IMR-90 (cell line): ENCODE measurements around the gene NPAS3. TPM values are rescaled to one million over a fixed set of nuclear protein-coding genes. Genes with fewer than 3 reads are reported as not detected.

Experiments
- ATAC-seq: fragments of 200-7000 bp; cut with Tn5 transposase; 2 replicates; pipeline ENCODE4 v1.9.1; 2020; ENCODE audit warnings: low read depth, mild to moderate bottlenecking, moderate library complexity
- BruUV-seq: library from RNA; stranded (reverse); fragments of 400-500 nt; replicated peaks from 2 replicates; lab custom pipeline; 2021; lab: Mats Ljungman, UMichigan
- CTCF ChIA-PET: fragments of 300-600 bp; formaldehyde crosslinking; extraction: SDS; loops from one replicate; lab custom pipeline; 2021; ENCODE audit warnings: antibody characterized with exemption; lab: Yijun Ruan, JAX
- POLR2A ChIA-PET: fragments of 300-600 bp; sonication (Branson Sonifier 250); formaldehyde crosslinking; loops from one replicate; lab custom pipeline; 2022; ENCODE audit warnings: antibody characterized with exemption; ENCODE audit not compliant: unreplicated experiment; lab: Charles Lee
- DNase-seq: peaks from one replicate; pipeline ENCODE4 v3.0.0; 2013
- H2AFZ ChIP-seq: replicated peaks from 2 replicates; pipeline ENCODE3; 2013; ENCODE audit warnings: low read length, mild to moderate bottlenecking; ENCODE audit not compliant: poor library complexity
- H2AK5ac ChIP-seq: 2 replicates; pipeline ENCODE4 v1.6.1; 2013; ENCODE audit warnings: low read depth, low read length, inconsistent platforms
- H2AK9ac ChIP-seq: replicated peaks from 2 replicates; pipeline ENCODE3; 2013; ENCODE audit warnings: mild to moderate bottlenecking, low read depth, low read length, moderate library complexity; ENCODE audit not compliant: poor library complexity
- H2BK120ac ChIP-seq: 2 replicates; pipeline ENCODE4 v1.6.1; 2013; ENCODE audit warnings: low read depth, low read length, inconsistent platforms
- H2BK15ac ChIP-seq: 3 replicates; pipeline ENCODE4 v1.6.1; 2013; ENCODE audit warnings: low read depth, low read length, inconsistent platforms
- H2BK20ac ChIP-seq: 2 replicates; pipeline ENCODE4 v1.6.1; 2013; ENCODE audit warnings: low read depth, mild to moderate bottlenecking, inconsistent platforms, low read length, moderate library complexity
- H2BK5ac ChIP-seq: 2 replicates; pipeline ENCODE4 v1.6.1; 2013; ENCODE audit warnings: mild to moderate bottlenecking, low read depth, low read length, inconsistent platforms; ENCODE audit not compliant: poor library complexity, severe bottlenecking
- H3K14ac ChIP-seq: replicated peaks from 2 replicates; pipeline ENCODE4 v1.6.1; 2013; ENCODE audit warnings: low read depth, low read length, inconsistent platforms
- H3K18ac ChIP-seq: 2 replicates; pipeline ENCODE4 v1.6.1; 2013; ENCODE audit warnings: low read depth, low read length, control low read depth
- H3K23ac ChIP-seq: 2 replicates; pipeline ENCODE4 v1.6.1; 2013; ENCODE audit warnings: low read depth, low read length, inconsistent platforms
- H3K27ac ChIP-seq: 2 replicates; pipeline ENCODE4 v1.5.1; 2013; ENCODE audit warnings: mild to moderate bottlenecking, control low read depth, low read length; ENCODE audit not compliant: insufficient read depth
- H3K27me3 ChIP-seq: 2 replicates; pipeline ENCODE4 v1.6.1; 2013; ENCODE audit warnings: low read length; ENCODE audit not compliant: control insufficient read depth, insufficient read depth
- H3K36me3 ChIP-seq: 2 replicates; pipeline ENCODE4 v1.6.1; 2013; ENCODE audit warnings: low read length, mixed read lengths; ENCODE audit not compliant: control insufficient read depth, insufficient read depth
- H3K4ac ChIP-seq: 2 replicates; pipeline ENCODE4 v1.6.1; 2013; ENCODE audit warnings: low read depth, low read length, inconsistent platforms
- H3K4me1 ChIP-seq: 2 replicates; pipeline ENCODE4 v1.6.1; 2013; ENCODE audit warnings: low read length, mixed read lengths; ENCODE audit not compliant: control insufficient read depth, insufficient read depth
- H3K4me2 ChIP-seq: 2 replicates; pipeline ENCODE4 v1.6.1; 2013; ENCODE audit warnings: low read depth, mild to moderate bottlenecking, control low read depth, low read length, moderate library complexity
- H3K4me3 ChIP-seq: 2 replicates; pipeline ENCODE4 v1.5.1; 2013; ENCODE audit warnings: low read depth, mild to moderate bottlenecking, control low read depth, low read length, moderate library complexity; ENCODE audit not compliant: insufficient read depth
- H3K56ac ChIP-seq: 2 replicates; pipeline ENCODE4 v1.6.1; 2013; ENCODE audit warnings: low read length, inconsistent platforms; ENCODE audit not compliant: insufficient read depth; ENCODE audit errors: extremely low read depth
- H3K79me1 ChIP-seq, 2 experiments: 2 replicates each; pipeline ENCODE4 v1.6.1; 2013; ENCODE audit warnings: low read length in 2 of 2, inconsistent platforms in 1 of 2, low read depth in 1 of 2
- H3K9ac ChIP-seq: 2 replicates; pipeline ENCODE4 v1.6.1; 2013; ENCODE audit warnings: low read depth, low read length, control low read depth
- H3K9me1 ChIP-seq: 2 replicates; pipeline ENCODE4 v1.6.1; 2013; ENCODE audit warnings: low read length, inconsistent platforms; ENCODE audit not compliant: insufficient read depth
- H3K9me3 ChIP-seq: 2 replicates; pipeline ENCODE4 v1.6.1; 2013; ENCODE audit warnings: low read length; ENCODE audit not compliant: control insufficient read depth, insufficient read depth
- H4K20me1 ChIP-seq: 2 replicates; pipeline ENCODE4 v1.6.1; 2013; ENCODE audit warnings: low read length, inconsistent platforms; ENCODE audit not compliant: insufficient read depth
- H4K5ac ChIP-seq: 2 replicates; pipeline ENCODE4 v1.6.1; 2013; ENCODE audit warnings: mild to moderate bottlenecking, low read depth, low read length, control low read depth
- H4K8ac ChIP-seq, 2 experiments: 2 replicates each; pipeline ENCODE4 v1.6.1; 2013; ENCODE audit warnings: low read depth in 2 of 2, low read length in 2 of 2, control low read depth in 1 of 2, inconsistent platforms in 1 of 2
- H4K91ac ChIP-seq: 2 replicates; pipeline ENCODE4 v1.6.1; 2013; ENCODE audit warnings: low read depth, low read length, inconsistent platforms; ENCODE audit not compliant: insufficient read depth
- BHLHE40 ChIP-seq: fragments of 150-350 bp; IDR thresholded peaks from 2 replicates; pipeline ENCODE4 v1.6.1; 2016; ENCODE audit warnings: mild to moderate bottlenecking, low read depth, low read length
- CEBPB ChIP-seq: IDR thresholded peaks from 2 replicates; pipeline ENCODE4 v1.6.1; 2012; ENCODE audit warnings: low read depth, low read length, improper control_type of control experiment
- CHD1 ChIP-seq: IDR thresholded peaks from 2 replicates; pipeline ENCODE4 v1.6.1; 2012; ENCODE audit warnings: low read depth, low read length, improper control_type of control experiment
- CTCF ChIP-seq: conservative IDR thresholded peaks from 2 replicates; pipeline ENCODE4 v1.5.1; 2012; ENCODE audit warnings: mild to moderate bottlenecking, low read depth, low read length, improper control_type of control experiment
- ELK1 ChIP-seq: fragments of 150-350 bp; IDR thresholded peaks from 2 replicates; pipeline ENCODE4 v1.6.1; 2016; ENCODE audit warnings: low read depth, mild to moderate bottlenecking, low read length, moderate library complexity, borderline replicate concordance
- FOS ChIP-seq: fragments of 150-350 bp; IDR thresholded peaks from 2 replicates; pipeline ENCODE4 v1.6.1; 2016; ENCODE audit warnings: low read depth, low read length
- MAFK ChIP-seq: IDR thresholded peaks from 2 replicates; pipeline ENCODE4 v1.6.1; 2012; ENCODE audit warnings: low read depth, low read length, improper control_type of control experiment
- MAZ ChIP-seq: IDR thresholded peaks from 2 replicates; pipeline ENCODE4 v1.6.1; 2012; ENCODE audit warnings: low read depth, mild to moderate bottlenecking, low read length, improper control_type of control experiment, moderate library complexity, borderline replicate concordance
- MXI1 ChIP-seq: IDR thresholded peaks from 2 replicates; pipeline ENCODE4 v1.6.1; 2012; ENCODE audit warnings: low read depth, mild to moderate bottlenecking, low read length, moderate library complexity, borderline replicate concordance
- NFE2L2 ChIP-seq: fragments of 150-350 bp; IDR thresholded peaks from 2 replicates; pipeline ENCODE4 v1.6.1; 2016; ENCODE audit warnings: low read depth, mild to moderate bottlenecking, low read length
- POLR2A ChIP-seq: IDR thresholded peaks from 2 replicates; pipeline ENCODE4 v1.6.1; 2012; ENCODE audit warnings: mild to moderate bottlenecking, low read depth, low read length
- RAD21 ChIP-seq: IDR thresholded peaks from 2 replicates; pipeline ENCODE4 v1.6.1; 2012; ENCODE audit warnings: low read length, improper control_type of control experiment
- RCOR1 ChIP-seq: IDR thresholded peaks from 2 replicates; pipeline ENCODE4 v1.6.1; 2012; ENCODE audit warnings: mild to moderate bottlenecking, low read length, improper control_type of control experiment; ENCODE audit not compliant: insufficient replicate concordance
- RFX5 ChIP-seq: IDR thresholded peaks from 2 replicates; pipeline ENCODE4 v1.8.0; 2012; ENCODE audit warnings: low read depth, mild to moderate bottlenecking, low read length, moderate library complexity
- SMC3 ChIP-seq: fragments of 150-350 bp; IDR thresholded peaks from 2 replicates; pipeline ENCODE4 v1.6.1; 2016; ENCODE audit warnings: low read depth, mild to moderate bottlenecking, antibody characterized with exemption, low read length, moderate library complexity
- USF2 ChIP-seq: fragments of 150-350 bp; IDR thresholded peaks from 2 replicates; pipeline ENCODE4 v1.6.1; 2017; ENCODE audit warnings: mild to moderate bottlenecking, antibody characterized with exemption, low read length, low read depth
- WGBS, 2 experiments: methylation state at CpG; one replicate each; pipeline versions ENCODE4 v1.1.5 to v1.1.7; 2013; ENCODE audit warnings: missing lambda C conversion rate in 2 of 2; ENCODE audit not compliant: insufficient read length in 1 of 2; ENCODE audit errors: extremely low coverage in 2 of 2; 5-methylcytosine and 5-hydroxymethylcytosine counted together
- dilution Hi-C: fragments of 300-500 bp; cut with HindIII; formaldehyde crosslinking; loops from one replicate; pipeline ENCODE4 v1.14.3; 2018; ENCODE audit warnings: low sequenced_read_pairs; ENCODE audit not compliant: unreplicated experiment
- in situ Hi-C: fragments of 300-500 bp; cut with MboI; formaldehyde crosslinking; loops from 3 replicates; pipeline ENCODE4 v1.14.3; 2019; ENCODE audit warnings: low sequenced_read_pairs, inconsistent platforms, mixed read lengths
- intact Hi-C: fragments of 100-400 bp; cut with micrococcal nuclease; formaldehyde crosslinking; loops from 2 replicates; pipeline ENCODE4 v1.10.0; 2022
- polyA plus RNA-seq, 3 experiments: library from polyadenylated mRNA; depleted of rRNA; stranded (reverse); fragments of >200 nt; gene quantifications; 2 replicates each; pipeline ENCODE4 v1.2.3, GENCODE V29; 2012; ENCODE audit warnings: low replicate concordance in 1 of 3
- total RNA-seq: library from RNA; depleted of rRNA; stranded (reverse); fragments of >200 nt; gene quantifications from 2 replicates; pipeline ENCODE4 v1.2.3, GENCODE V29; 2012

Gene NPAS3
- total and polyA plus RNA-seq, 2 of the 4 experiments (the other 2 are of a cell fraction), result not detected

GRCh38 chr14:33679025-33679424 lies 740.3 kb downstream of the NPAS3 start:
- in situ Hi-C loops (no loop called here), intact Hi-C loops (no loop called here), dilution Hi-C loops (no loop called here)
- H3K4me3 ChIP-seq, result no peak overlapping the region
- no peak overlapping the region for H3K4ac ChIP-seq
- POLR2A ChIA-PET, result no interaction called here
- no peak overlapping the region for H3K9ac ChIP-seq
- no peak overlapping the region for H2AFZ ChIP-seq
- H2BK20ac ChIP-seq, result no peak overlapping the region
- H2BK5ac ChIP-seq, result no peak overlapping the region
- H3K4me2 ChIP-seq, result no peak overlapping the region
- no peak for ATAC-seq
- H3K56ac ChIP-seq, result no peak overlapping the region
- no CpG with 5 or more reads among the region's 2 CpGs for WGBS, 2 experiments
- no peak overlapping the region for H2AK9ac ChIP-seq
- no peak overlapping the region for H2BK120ac ChIP-seq
- H2AK5ac ChIP-seq, result no peak overlapping the region
- no peaks in the 10 kb centered on the region for H3K9me1 ChIP-seq
- no peaks in the 10 kb centered on the region for H3K79me1 ChIP-seq
- DNase-seq, result no peak
- no peak overlapping the region for H4K8ac ChIP-seq
- H3K36me3 ChIP-seq, result no peaks in the 10 kb centered on the region
- H3K27ac ChIP-seq, result no peak overlapping the region
- no TSS peak for BruUV-seq
- no peak overlapping the region for H4K91ac ChIP-seq
- H2BK15ac ChIP-seq, result no peak overlapping the region
- H3K23ac ChIP-seq, result no peak overlapping the region
- TF ChIP-seq USF2, result no peak
- no peak for TF ChIP-seq ELK1
- TF ChIP-seq FOS, result no peak
- no peak for TF ChIP-seq NFE2L2
- no peak for TF ChIP-seq SMC3
- no peak for TF ChIP-seq CHD1
- TF ChIP-seq RFX5, result no peak
- no peak for TF ChIP-seq RAD21
- no peak for TF ChIP-seq MAZ
- TF ChIP-seq CTCF, result no peak
- no peak for TF ChIP-seq CEBPB
- TF ChIP-seq POLR2A, result no peak
- no peak for TF ChIP-seq BHLHE40
- TF ChIP-seq RCOR1, result no peak
- TF ChIP-seq MXI1, result no peak
- TF ChIP-seq MAFK, result no peak
- no peak overlapping the region for H3K14ac ChIP-seq
- CTCF ChIA-PET, result no interaction called here
- H4K5ac ChIP-seq, result no peak overlapping the region
- no peaks in the 10 kb centered on the region for H3K27me3 ChIP-seq
- H3K4me1 ChIP-seq, result no peaks in the 10 kb centered on the region
- no peaks in the 10 kb centered on the region for H4K20me1 ChIP-seq
- H3K9me3 ChIP-seq, result no peaks in the 10 kb centered on the region
- H3K18ac ChIP-seq, result no peak overlapping the region
